Activated naive CD4-positive, alpha-beta T cell treated with Interleukin-2 at 50 U/mL for 16 hours (primary cell): Measurements from ENCODE around the gene SHOX.
"Not testable (repeated sequence)": the region's sequence is repeated elsewhere in the genome, so short reads cannot be mapped to it uniquely, and the experiment has no call there.

ENCODE experiments used
- DNase-seq: peaks from one replicate; pipeline ENCODE4 v3.0.0-alpha.2; 2020

The SHOX gene

DNA sequence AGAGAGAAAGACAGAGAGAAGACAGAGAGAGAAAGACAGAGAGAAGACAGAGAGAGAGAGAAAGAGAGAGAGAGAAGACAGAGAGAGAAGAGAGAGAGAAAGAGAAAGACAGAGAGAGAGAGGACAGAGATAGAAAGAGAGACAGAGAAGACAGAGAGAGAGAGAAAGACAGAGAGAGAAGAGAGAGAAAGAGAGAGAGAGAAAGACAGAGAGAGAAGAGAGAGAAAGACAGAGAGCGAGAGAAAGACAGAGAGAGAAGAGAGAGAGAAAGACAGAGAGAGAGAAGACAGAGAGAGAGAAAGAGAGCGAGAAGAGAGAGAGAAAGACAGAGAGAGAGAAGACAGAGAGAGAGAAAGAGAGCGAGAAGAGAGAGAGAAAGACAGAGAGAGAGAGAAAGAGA is 7.8 kb upstream of the SHOX start:
- DNase-seq: not testable (repeated sequence)

DNA sequence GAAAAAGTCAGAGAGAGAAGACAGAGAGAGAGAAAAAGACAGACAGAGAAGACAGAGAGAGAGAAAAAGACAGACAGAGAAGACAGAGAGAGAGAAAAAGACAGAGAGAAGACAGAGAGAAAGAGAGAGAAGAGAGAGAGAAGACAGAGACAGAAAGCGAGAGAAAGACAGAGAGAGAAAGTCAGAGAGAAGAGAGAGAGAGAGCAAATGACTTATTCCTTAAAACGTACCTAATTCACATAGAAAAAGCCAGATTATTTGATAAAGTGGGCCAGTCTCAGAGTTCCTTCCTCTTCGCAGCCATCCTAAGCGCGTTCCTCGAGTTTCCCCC is 7.4 kb upstream of the SHOX start:
- no peak for DNase-seq

DNA sequence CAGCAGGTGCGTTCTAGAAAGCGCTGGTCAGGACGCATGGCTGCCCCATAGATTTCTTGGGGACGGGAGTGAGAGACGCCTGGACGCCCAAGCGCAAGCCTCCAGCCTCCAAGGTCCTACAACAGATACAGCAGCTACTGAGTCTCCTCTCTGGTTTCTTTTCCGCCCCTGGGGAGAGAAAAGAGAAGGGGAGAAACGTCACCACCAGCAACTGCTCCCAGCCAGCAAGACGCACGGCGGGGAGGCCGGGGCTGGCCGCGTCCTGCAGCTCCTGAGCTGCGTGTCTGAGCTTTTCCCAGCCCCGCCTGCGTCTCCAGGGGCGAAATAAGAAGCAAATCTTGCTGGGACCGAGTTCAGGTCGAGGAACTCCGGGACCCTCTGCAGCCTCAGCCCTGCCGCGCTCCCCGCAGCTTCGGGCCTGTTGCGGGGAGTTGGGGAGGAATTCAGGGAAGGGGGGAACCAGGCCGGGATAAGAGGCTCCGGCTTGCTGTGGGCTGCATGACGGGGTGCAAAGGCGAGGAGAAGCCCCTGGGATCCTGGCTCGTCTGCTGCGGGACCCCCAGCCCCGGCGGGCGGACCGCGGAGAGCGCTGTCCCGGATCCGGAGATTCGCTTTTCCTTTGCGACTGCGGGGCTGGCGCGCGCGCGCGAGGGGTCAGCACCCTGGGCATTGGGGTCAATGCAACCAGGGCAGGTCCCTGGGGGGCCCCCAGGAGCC is 6.8 kb upstream of the SHOX start:
- no peak for DNase-seq

DNA sequence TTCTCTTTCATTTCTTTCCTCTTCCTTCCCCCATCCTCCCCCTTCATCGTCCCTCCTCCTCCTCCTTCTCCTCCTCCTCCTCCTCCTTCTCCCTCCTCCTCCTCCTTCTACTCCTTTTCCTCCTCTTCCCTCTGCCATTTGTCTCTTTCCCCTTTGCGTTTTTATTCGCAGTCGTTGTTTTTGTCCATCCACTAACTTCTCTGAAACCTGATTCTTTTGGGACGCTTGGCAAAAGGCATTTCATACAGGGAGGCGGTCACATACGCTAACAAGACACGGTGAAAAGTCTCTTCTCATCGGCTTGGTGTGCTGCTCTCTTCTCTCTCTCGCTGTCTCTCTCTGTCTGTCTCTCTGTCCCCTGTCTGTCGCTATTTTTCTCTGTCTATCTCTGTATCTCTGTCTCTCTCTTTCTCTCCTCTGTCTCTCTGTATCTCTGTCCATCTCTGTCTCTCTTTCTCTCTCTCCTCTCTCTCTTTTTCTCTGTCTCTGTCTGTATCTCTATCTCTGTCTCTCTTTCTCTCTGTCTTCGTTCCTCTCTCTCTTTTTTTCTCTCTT is 5.4 kb upstream of the SHOX start:
- DNase-seq: no peak

DNA sequence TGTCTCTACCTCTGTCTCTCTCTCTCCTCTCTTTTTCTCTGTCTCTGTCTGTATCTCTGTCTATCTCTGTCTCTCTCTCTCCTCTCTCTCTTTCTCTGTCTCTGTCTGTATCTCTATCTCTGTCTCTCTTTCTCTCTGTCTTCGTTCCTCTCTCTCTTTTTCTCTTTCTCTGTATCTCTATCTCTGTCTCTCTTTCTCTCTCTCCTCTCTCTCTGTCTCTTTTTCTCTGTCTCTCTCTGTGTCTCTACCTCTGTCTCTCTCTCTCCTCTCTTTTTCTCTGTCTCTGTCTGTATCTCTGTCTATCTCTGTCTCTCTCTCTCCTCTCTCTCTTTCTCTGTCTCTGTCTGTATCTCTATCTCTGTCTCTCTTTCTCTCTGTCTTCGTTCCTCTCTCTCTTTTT is 4.5 kb upstream of the SHOX start:
- DNase-seq: not testable (repeated sequence)

DNA sequence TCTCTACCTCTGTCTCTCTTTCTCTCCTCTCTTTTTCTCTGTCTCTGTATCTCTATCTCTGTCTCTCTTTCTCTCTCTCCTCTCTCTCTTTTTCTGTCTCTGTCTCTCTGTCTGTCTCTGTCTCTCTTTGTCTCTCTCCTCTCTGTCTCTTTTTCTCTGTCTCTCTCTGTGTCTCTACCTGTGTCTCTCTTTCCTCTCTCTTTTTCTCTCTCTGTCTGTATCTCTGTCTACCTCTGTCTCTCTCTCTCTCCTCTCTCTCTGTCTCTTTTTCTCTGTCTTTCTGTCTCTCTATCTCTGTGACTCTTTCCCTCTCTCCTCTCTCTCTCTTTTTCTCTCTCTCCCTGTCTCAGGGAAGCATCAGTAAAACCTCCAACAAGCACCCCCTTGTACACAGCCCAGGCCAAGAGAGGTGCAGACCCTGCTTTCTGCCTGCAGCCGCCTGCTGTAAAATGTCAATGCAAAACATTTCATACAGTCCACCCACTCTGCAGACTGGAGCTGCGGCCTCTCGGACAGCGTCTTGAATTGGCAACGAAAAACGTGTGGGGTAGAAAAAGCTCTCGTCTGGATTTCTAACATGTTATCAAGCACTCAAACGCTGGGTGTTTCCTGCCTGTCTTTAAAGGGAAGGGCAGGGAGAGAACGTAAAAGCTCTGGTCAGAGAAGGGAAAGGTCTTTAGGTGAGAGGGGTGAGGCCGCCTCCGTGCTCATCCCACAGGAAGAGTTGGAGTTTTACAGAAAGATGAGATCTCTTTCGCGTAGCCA is 3.7 kb upstream of the SHOX start:
- DNase-seq: no peak

DNA sequence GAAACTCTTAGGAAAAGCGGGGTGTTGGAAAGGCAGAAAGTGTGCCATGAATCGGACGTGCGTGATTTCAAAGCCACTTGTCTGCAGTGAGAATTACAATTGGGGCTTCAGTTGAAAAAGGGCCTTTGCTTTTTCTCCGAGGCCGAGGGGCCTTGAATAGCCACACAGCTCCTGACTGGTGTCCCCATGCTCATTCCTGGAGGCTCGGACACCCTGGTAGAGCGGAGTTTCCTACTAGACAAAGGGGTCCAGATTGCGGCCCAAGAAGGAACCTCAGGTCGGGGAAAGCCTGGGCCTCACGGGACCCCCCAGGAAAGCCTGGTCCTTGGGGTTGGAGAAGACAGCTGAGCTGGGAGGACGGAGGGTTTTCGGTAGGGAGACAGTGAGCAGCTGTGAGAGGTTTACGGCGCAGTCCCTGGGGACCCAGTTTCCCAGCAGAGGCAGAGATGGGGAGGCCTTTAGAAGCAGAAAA is 3.0 kb upstream of the SHOX start:
- no peak for DNase-seq

DNA sequence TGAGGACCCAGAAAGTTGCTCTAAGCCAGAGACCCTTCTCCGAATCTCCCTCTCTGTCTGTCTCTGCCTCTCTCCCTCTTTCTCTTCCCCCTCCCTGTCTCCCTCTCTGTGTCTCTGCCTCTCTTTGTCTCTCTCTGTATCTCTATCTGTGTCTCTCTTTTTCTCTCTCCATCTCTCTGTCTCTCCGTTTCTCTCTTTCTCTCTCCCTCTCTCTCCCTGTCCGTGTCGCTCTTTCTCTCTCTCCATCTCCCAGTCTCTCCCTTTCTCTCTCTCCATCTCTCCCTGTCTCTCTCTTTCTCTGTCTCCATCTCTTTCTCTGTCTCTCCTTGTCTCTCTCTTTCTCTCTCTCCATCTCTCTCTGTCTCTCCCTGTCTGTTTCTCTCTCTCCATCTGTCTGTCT is 2.6 kb upstream of the SHOX start:
- DNase-seq: no peak

DNA sequence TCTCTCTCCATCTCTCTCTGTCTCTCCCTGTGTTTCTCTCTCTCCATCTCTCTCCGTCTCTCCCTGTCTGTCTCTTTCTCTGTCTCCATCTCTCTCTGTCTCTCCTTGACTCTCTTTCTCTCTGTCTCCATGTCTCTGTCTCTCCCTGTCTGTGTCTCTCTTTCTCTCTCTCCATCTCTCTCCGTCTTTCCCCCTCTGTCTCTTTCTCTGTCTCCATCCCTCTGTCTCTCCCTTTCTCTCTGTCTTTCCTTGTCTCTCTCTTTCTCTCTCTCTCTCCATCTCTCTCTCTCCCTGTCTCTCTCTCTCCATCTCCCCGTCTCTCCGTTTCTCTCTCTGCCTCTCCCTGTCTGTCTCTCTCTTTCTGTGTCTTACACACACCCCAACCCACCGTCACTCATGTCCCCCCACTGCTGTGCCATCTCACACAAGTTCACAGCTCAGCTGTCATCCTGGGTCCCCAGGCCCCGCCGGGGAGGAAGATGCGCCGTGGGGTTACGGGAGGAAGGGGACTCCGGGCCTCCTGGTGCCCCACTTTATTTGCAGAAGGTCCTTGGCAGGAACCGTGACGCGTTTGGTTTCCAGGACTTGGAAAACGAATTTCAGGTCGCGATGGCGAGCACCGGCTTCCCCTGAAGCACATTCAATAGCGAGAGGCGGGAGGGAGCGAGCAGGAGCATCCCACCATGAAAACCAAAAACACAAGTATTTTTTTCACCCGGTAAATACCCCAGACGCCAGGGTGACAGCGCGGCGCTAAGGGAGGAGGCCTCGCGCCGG is 1.2 kb upstream of the SHOX start:
- DNase-seq: no peak

DNA sequence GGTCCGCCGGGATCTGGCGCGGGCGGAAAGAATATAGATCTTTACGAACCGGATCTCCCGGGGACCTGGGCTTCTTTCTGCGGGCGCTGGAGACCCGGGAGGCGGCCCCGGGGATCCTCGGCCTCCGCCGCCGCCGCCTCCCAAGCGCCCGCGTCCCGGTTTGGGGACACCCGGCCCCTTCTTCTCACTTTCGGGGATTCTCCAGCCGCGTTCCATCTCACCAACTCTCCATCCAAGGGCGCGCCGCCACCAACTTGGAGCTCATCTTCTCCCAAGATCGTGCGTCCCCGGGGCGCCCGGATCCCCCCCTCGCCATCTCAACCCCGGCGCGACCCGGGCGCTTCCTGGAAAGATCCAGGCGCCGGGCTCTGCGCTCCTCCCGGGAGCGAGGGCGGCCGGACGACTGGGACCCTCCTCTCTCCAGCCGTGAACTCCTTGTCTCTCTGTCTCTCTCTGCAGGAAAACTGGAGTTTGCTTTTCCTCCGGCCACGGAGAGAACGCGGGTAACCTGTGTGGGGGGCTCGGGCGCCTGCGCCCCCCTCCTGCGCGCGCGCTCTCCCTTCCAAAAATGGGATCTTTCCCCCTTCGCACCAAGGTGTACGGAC is 482 bp upstream of the SHOX start:
- no peak for DNase-seq

DNA sequence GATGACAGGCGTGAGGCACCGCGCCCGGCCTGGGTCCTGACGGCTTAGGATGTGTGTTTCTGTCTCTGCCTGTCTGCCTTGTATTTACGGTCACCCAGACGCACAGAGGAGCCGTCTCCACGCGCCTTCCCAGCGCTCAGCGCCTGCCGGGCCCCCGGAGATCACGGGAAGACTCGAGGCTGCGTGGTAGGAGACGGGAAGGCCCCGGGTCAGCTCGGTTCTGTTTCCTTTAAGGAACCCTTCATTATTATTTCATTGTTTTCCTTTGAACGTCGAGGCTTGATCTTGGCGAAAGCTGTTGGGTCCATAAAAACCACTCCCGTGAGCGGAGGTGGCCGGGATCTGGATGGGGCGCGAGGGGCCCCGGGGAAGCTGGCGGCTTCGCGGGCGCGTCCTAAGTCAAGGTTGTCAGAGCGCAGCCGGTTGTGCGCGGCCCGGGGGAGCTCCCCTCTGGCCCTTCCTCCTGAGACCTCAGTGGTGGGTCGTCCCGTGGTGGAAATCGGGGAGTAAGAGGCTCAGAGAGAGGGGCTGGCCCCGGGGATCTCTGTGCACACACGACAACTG is 1.3 kb downstream of the SHOX start:
- DNase-seq: no peak

DNA sequence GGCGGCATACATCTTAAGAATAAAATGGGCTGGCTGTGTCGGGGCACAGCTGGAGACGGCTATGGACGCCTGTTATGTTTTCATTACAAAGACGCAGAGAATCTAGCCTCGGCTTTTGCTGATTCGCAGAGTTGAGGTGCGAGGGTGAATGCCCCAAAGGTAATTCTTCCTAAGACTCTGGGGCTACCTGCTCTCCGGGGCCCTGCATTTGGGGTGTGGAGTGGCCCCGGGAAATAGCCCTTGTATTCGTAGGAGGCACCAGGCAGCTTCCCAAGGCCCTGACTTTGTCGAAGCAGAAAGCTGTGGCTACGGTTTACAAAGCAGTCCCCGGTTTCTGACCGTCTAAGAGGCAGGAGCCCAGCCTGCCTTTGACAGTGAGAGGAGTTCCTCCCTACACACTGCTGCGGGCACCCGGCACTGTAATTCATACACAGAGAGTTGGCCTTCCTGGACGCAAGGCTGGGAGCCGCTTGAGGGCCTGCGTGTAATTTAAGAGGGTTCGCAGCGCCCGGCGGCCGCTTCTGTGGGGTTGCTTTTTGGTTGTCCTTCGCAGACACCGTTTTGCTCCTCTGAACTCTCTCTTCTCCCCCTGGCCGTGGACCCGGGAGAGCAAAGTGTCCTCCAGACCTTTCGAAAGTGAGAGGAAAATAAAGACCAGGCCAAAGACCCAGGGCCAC is 1.9 kb downstream of the SHOX start:
- DNase-seq: no peak

DNA sequence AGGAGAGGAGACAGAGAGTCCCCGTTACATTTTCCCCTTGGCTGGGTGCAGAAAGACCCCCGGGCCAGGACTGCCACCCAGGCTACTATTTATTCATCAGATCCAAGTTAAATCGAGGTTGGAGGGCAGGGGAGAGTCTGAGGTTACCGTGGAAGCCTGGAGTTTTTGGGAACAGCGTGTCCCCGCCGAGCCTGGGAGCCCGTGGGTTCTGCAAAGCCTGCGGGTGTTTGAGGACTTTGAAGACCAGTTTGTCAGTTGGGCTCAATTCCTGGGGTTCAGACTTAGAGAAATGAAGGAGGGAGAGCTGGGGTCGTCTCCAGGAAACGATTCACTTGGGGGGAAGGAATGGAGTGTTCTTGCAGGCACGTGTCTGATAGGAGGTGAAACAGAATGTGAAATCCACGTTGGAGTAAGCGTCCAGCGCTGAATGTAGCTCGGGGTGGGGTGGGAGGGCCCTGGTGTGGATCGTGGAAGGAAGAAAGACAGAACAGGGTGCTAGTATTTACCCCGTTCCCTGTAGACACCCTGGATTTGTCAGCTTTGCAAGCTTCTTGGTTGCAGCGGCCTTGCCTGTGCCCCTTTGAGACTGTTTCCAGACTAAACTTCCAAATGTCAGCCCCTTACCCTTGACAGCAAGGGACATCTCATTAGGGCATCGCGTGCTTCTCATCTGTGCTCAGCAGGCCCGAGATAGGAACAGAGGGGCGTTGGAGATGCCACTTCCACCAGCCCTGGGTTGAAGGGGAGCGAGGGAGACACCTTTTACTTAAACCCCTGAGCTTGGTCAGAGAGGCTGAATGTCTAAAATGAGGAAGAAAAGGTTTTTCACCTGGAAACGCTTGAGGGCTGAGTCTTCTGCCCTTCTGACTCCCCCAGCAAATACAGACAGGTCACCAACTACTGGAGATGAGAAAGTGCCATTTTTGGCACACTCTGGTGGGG is 2.7 kb downstream of the SHOX start:
- no peak for DNase-seq

DNA sequence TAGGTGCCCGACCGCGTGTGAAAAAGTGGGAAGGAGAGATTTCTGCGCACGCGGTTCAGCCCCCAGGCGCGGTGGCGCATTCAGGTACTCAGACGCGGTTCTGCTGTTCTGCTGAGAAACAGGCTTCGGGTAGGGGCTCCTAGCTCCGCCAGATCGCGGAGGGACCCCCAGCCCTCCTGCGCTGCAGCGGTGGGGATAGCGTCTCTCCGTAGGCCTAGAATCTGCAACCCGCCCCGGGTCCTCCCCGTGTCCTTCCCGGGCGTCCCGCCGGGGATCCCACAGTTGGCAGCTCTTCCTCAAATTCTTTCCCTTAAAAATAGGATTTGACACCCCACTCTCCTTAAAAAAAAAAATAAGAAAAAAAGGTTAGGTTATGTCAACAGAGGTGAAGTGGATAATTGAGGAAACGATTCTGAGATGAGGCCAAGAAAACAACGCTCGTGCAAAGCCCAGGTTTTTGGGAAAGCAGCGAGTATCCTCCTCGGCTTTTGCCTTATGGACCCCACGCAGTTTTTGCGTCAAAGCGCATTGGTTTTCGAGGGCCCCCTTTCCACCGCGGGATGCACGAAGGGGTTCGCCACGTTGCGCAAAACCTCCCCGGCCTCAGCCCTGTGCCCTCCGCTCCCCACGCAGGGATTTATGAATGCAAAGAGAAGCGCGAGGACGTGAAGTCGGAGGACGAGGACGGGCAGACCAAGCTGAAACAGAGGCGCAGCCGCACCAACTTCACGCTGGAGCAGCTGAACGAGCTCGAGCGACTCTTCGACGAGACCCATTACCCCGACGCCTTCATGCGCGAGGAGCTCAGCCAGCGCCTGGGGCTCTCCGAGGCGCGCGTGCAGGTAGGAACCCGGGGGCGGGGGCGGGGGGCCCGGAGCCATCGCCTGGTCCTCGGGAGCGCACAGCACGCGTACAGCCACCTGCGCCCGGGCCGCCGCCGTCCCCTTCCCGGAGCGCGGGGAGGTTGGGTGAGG is 3.7 kb downstream of the SHOX start:
- DNase-seq: no peak

DNA sequence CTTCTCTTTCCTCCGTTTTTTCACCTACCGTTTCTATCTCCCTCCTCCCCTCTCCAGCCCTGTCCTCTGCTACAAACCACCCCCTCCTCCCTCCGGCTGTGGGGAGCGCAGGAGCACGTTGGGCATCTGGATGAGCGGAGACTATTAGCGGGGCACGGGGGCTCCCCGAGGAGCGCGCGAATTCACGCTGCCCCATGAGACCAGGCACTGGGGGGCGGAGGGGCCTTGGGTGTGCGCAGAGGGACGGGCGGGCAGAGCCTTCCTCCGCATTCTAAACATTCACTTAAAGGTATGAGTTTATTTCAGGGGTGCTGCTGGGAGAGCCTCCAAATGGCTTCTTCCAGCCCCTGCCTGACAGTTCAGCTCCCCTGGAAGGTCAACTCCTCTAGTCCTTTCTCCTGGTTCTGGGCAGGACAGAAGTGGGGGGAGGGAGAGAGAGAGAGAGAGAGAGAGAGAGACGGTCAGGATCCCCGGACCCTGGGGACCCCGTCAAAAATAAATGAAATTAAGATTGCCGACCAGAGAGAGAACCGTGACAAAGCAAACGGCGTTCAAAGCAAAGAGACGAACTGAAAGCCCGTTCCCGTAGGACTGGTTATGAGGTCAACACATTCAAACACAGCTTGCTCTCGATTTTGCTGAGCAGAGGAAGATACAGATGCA is 5.0 kb downstream of the SHOX start:
- DNase-seq: no peak

DNA sequence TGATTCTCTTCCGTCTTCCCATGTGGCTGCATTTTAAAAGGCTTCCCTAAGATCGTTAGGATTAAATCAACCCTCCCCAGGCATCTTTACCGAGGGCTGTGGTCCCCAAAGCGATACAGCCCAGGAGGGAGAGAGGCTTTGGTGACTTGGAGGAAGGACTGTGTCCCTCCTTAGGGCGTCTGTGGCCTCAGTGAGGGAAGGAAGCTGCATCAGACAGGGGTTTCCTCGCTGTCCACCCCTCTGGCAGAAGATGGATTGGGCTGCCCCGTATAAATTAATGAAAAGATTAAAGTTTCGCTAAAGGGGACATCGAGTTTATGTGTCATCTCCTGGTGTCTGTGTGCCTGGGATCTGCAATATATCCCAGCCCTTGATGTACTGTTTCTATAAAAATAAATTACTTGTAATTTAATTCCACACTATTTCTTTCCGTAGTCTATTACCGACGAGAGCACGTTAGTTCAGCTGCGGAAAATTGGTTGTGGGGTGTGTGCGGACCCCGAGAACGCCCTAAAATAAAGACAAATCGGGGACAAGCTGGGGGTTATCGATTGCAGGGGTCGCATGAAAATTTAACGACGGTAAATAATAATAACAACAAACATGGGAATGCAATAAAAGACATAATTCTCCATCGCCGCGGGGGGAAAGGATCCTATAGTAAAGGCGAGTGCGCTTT is 6.5 kb downstream of the SHOX start:
- no peak for DNase-seq

DNA sequence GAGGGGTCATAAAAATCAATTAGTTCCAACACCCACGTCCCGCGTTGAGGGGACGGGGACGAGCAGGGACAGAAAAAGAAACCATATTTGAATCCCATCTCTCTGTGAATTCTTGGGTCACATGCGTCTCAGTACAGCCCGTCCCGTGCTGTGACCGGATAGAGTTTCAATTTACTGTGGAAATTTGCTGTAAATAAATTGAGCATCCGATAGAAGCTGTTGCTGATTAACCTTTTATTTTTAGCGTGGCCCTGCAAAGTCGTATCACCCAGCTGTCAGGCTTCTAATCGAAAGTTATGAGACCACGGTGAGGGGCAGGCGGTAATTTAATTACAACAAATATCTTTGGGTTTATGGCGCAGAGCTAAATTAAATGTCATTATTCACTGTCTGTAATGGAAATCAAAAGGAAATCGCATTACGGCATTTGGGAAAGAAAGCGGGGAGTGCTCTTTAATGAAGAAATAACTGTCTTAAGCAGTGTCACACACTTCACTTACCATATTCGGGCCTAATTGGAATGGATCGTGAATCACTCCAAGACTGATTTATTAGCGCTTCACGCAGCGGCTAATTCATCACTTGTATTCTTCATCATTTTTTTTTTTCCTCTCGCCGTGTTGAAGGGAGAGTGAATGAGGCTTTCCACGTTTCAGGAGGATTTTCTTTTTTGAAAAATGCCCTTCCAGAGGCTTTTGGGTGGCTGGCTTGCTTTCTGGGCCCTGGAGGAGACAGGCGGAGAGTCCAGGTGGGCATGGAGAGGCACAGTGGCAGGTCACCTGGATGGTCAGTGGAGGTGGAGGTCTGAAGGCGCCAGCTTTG is 7.3 kb downstream of the SHOX start:
- DNase-seq: no peak
